K562 (cell line): ENCODE data around the gene ASAH2. TPM values are rescaled to one million over a fixed set of nuclear protein-coding genes. Genes with fewer than 3 reads are reported as not detected.
A peak's percentile ranks its signal among the peaks of the same experiment; 100 is the strongest.

Source experiments
- ATAC-seq: fragments of 200-7000 bp; cut with Tn5 transposase; 3 replicates; pipeline ENCODE4 v1.9.1; 2020; ENCODE audit warnings: moderate library complexity
- BruUV-seq: library from RNA; stranded (reverse); fragments of 400-500 nt; replicated peaks from 2 replicates; lab custom pipeline; 2021; lab: Mats Ljungman, UMichigan
- CTCF ChIA-PET: fragments of 300-600 bp; formaldehyde crosslinking; extraction: SDS; loops from one replicate; lab custom pipeline; 2021; ENCODE audit warnings: low intra/inter-chr PET ratio; lab: Yijun Ruan, JAX
- POLR2A ChIA-PET: fragments of 300-600, 350-650 bp; sonication (Branson Sonifier 250); formaldehyde crosslinking; extraction: SDS; loops from one replicate; lab custom pipeline; 2021; ENCODE audit warnings: antibody characterized with exemption, inconsistent platforms; lab: Yijun Ruan, JAX
- DNase-seq, 4 experiments: peaks; one replicate each; pipeline versions ENCODE4 v3.0.0 to v3.0.0-alpha.2; 2011 to 2018; ENCODE audit warnings: low spot score in 3 of 4, mixed read lengths in 3 of 4; ENCODE audit errors: extremely low read depth in 1 of 4
- FAIRE-seq: peaks from 2 replicates; lab custom pipeline; 2011; peaks lifted over from hg19 to GRCh38; lab: Jason Lieb, UNC
- H2AFZ ChIP-seq: 2 replicates; pipeline ENCODE4 v1.6.0; 2011; ENCODE audit warnings: low read depth, low read length, control low read depth, inconsistent platforms
- H3K27ac ChIP-seq: fragments of 200-600 bp; 3 replicates; pipeline ENCODE4 v1.8.0; 2011; ENCODE audit warnings: low read depth, mild to moderate bottlenecking, control low read depth, inconsistent platforms, low read length, moderate library complexity, mixed read lengths; ENCODE audit errors: extremely low read depth
- H3K27me3 ChIP-seq, 2 experiments: fragments of 300-600 bp in 1 of 2; 2 replicates in 1 of 2; 3 replicates in 1 of 2; pipeline versions ENCODE4 v1.6.0 to v1.8.0; 2011; ENCODE audit warnings: inconsistent platforms in 2 of 2, low read length in 2 of 2, mild to moderate bottlenecking in 1 of 2, mixed read lengths in 1 of 2, moderate library complexity in 1 of 2; ENCODE audit not compliant: control insufficient read depth in 2 of 2, insufficient read depth in 2 of 2
- H3K36me3 ChIP-seq: fragments of 300-600 bp; 3 replicates; pipeline ENCODE4 v1.8.0; 2011; ENCODE audit warnings: mild to moderate bottlenecking, low read length, inconsistent platforms; ENCODE audit not compliant: control insufficient read depth, insufficient read depth
- H3K4me1 ChIP-seq, 2 experiments: fragments of 200-600 bp in 1 of 2; replicated peaks in 1 of 2; 2 replicates in 1 of 2; 3 replicates in 1 of 2; pipeline versions ENCODE4 v1.5.1 to v1.8.0; 2011; ENCODE audit warnings: inconsistent platforms in 2 of 2, low read length in 2 of 2, mild to moderate bottlenecking in 1 of 2, mixed read lengths in 1 of 2, moderate library complexity in 1 of 2; ENCODE audit not compliant: control insufficient read depth in 2 of 2, insufficient read depth in 2 of 2
- H3K4me2 ChIP-seq: 2 replicates; pipeline ENCODE4 v1.6.1; 2011; ENCODE audit warnings: low read length, control low read depth, inconsistent platforms, mixed read lengths; ENCODE audit not compliant: insufficient read depth
- H3K4me3 ChIP-seq: fragments of 200-600 bp; sonication (generic), shearing (Covaris generic); 2 replicates; pipeline ENCODE4 v1.5.1; 2016; ENCODE audit warnings: control low read depth, inconsistent platforms
- H3K79me2 ChIP-seq: fragments of 200-600 bp; 3 replicates; pipeline ENCODE4 v1.8.0; 2011; ENCODE audit warnings: low read length, inconsistent platforms; ENCODE audit not compliant: control insufficient read depth, insufficient read depth
- H3K9ac ChIP-seq, 2 experiments: 2 replicates each; pipeline versions ENCODE4 v1.6.0 to v1.6.1; 2011; ENCODE audit warnings: low read depth in 2 of 2, low read length in 2 of 2, control low read depth in 1 of 2, inconsistent platforms in 1 of 2, mild to moderate bottlenecking in 1 of 2, mixed read lengths in 1 of 2; ENCODE audit not compliant: insufficient read depth in 1 of 2
- H3K9me1 ChIP-seq: one replicate; pipeline ENCODE4 v1.6.0; 2011; ENCODE audit warnings: inconsistent platforms, mild to moderate bottlenecking, low read length, moderate library complexity; ENCODE audit not compliant: control insufficient read depth, insufficient read depth
- H3K9me3 ChIP-seq: replicated peaks from 2 replicates; pipeline ENCODE4 v1.5.1; 2011; ENCODE audit warnings: low read depth, low read length, inconsistent platforms; ENCODE audit not compliant: control insufficient read depth, insufficient read depth
- H4K20me1 ChIP-seq: replicated peaks from 2 replicates; pipeline ENCODE4 v1.6.1; 2011; ENCODE audit warnings: low read length, inconsistent platforms, mixed read lengths; ENCODE audit not compliant: control insufficient read depth, insufficient read depth
- BACH1 ChIP-seq: fragments of 200-800 bp; sonication (Bioruptor generic); IDR thresholded peaks from 2 replicates; pipeline ENCODE4 v1.6.1; 2016; ENCODE audit warnings: missing genetic modification characterization, missing compliant biosample characterization
- ESRRA ChIP-seq: fragments of 450-650 bp; IDR thresholded peaks from 2 replicates; pipeline ENCODE4 v1.6.1; 2014; ENCODE audit warnings: low read depth, mild to moderate bottlenecking, moderate library complexity, borderline replicate concordance
- GTF3C2 ChIP-seq: IDR thresholded peaks from 3 replicates; pipeline ENCODE4 v1.6.1; 2011; ENCODE audit warnings: borderline replicate concordance, mild to moderate bottlenecking, moderate library complexity; ENCODE audit not compliant: insufficient read length; ENCODE audit errors: extremely low read depth
- MTF1 ChIP-seq: fragments of 250-450 bp; sonication (Bioruptor Pico); IDR thresholded peaks from 2 replicates; pipeline ENCODE4 v1.9.0; 2021; ENCODE audit warnings: moderate library complexity, mild to moderate bottlenecking, inconsistent platforms, borderline replicate concordance
- NKRF ChIP-seq: fragments of 450-650 bp; IDR thresholded peaks from 2 replicates; pipeline ENCODE4 v1.6.1; 2016; ENCODE audit warnings: borderline replicate concordance
- SPI1 ChIP-seq: IDR thresholded peaks from 2 replicates; pipeline ENCODE4 v1.6.1; 2011; ENCODE audit warnings: low read depth, low read length, control low read depth, borderline replicate concordance
- TBP ChIP-seq: optimal IDR thresholded peaks from 2 replicates; pipeline ENCODE3; 2011; ENCODE audit warnings: low read depth, low read length, improper control_type of control experiment
- TOE1 ChIP-seq, 2 experiments: fragments of 450-650 bp in 1 of 2; sonication (generic) in 1 of 2; formaldehyde crosslinking in 1 of 2; IDR thresholded peaks; 2 replicates each; pipeline versions ENCODE4 v1.7.1 to v1.8.0; 2016 to 2022; ENCODE audit warnings: borderline replicate concordance in 2 of 2, mild to moderate bottlenecking in 2 of 2, antibody characterized with exemption in 1 of 2, inconsistent platforms in 1 of 2, low read depth in 1 of 2, missing genetic modification reagents in 1 of 2, moderate library complexity in 1 of 2
- XRCC3 ChIP-seq: fragments of 450-650 bp; IDR thresholded peaks from 2 replicates; pipeline ENCODE4 v1.6.1; 2017; ENCODE audit warnings: mild to moderate bottlenecking, moderate library complexity
- ZKSCAN3 ChIP-seq: fragments of 250-450 bp; sonication (Bioruptor Pico); IDR thresholded peaks from 2 replicates; pipeline ENCODE4 v1.4.0; 2020
- ZNF655 ChIP-seq: fragments of 250-450 bp; sonication (Bioruptor Pico); IDR thresholded peaks from 2 replicates; pipeline ENCODE4 v1.5.0; 2021
- WGBS: fragments of 100-300 bp; shearing (Covaris generic); methylation state at CpG from one replicate; pipeline ENCODE4 v1.1.6; 2016; ENCODE audit warnings: low coverage, mixed read lengths; ENCODE audit not compliant: insufficient coverage; ENCODE audit errors: missing lambda C conversion rate; 5-methylcytosine and 5-hydroxymethylcytosine counted together
- in situ Hi-C: fragments of 300-500 bp; cut with MboI; formaldehyde crosslinking; loops from 4 replicates; pipeline ENCODE4 v1.15.0; 2018; ENCODE audit warnings: inconsistent platforms, mixed read lengths
- intact Hi-C: fragments of 100-400 bp; cut with micrococcal nuclease; formaldehyde crosslinking; loops from 2 replicates; pipeline ENCODE4 v1.14.2; 2022
- polyA plus RNA-seq, 8 experiments: library from polyadenylated mRNA; depleted of rRNA in 4 of 8; stranded (reverse) in 5 of 8; unstranded in 3 of 8; fragments of >200 nt; fragmentation: Nextera tagmentation in 2 of 8; fragmentation: Illumina TruSeq in 1 of 8; extraction: Ambion mirVana in 2 of 8; extraction: Trizol in 1 of 8; gene quantifications; 2 replicates each; pipeline versions ENCODE4 v1.2.1 to v1.2.3, GENCODE V29; 2011 to 2014; ENCODE audit warnings: inconsistent platforms in 1 of 8, missing spikeins in 1 of 8
- total RNA-seq, 7 experiments: library from RNA; depleted of rRNA in 6 of 7; stranded (reverse); fragments of >200 nt in 6 of 7; fragmentation: Illumina TruSeq in 2 of 7; extraction: Trizol in 2 of 7; gene quantifications; 2 replicates each; pipeline versions ENCODE4 v1.2.1 to v1.2.3, GENCODE V29; 2011 to 2021; ENCODE audit warnings: low replicate concordance in 1 of 7
- TF ChIP-seq, protein P1 (sequence below): sonication (generic); formaldehyde crosslinking; IDR thresholded peaks from 2 replicates; pipeline ENCODE4 v1.8.1; 2022; ENCODE audit warnings: missing genetic modification reagents

ASAH2 gene
- total and polyA plus RNA-seq, 9 of the 15 experiments (the other 6 are each of a cell fraction or from before 2014, with no cell fraction given), result 2.5 to 12.0 (median 8.5) TPM

DNA sequence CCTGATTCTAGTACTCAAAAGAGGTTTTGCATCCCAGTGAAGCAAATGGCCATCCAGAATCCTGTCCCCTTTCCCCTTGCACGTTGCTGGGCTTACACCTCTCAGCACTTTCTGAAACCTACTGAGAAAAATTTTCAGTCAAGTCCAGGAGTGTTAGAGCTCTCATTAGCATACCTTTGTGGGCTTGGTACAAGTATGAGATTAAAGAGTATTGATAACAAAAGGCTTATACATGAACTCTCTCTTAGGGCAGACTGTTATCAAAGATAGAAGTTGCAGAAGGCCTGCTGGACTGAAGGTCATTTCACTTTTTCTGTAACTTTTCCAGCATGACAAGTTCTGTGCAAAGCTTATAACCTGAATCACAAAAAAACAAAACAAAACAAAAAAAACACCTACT is at the start of gene ASAH2 (continued):
- no peak for TF ChIP-seq NKRF
- no peak for TF ChIP-seq TBP

DNA sequence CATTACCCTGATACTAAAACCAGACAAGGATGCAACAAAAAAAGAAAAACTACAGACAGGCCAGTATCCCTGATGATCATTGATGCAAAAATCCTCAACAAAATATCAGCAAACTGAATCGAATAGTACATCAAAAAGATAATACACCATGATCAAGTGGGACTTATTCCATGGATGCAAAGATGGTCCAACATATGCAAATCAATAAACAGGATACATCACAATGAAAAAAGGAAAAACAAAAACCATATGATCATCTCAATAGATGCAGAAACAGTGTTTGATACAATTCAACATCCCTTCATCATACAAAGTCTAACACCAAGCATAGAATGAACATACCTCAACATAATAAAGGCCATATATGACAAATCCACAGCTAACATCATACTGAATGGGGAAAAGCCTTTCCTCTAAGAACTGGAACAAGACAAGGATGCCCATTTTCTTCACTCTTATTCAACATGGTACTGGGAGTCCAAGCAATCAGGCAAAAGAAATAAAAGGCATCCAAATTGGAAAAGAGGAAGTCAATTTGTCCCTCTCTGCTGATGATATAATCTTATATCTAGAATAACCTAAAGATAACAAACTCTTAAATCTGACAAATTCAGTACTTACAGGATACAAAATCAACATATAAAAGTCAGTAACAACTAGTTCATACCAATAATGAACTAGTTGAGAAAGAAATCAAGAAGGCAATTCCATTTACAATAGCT is 48.8 kb upstream of the ASAH2 start:
- Histone ChIP-seq H2AFZ (no peak overlapping the region), H4K20me1 (no peaks in the 10 kb centered on the region), H3K27me3 (no peaks in the 10 kb centered on the region), H3K4me3 (no peak overlapping the region), H3K9ac (no peak overlapping the region), H3K79me2 (no peaks in the 10 kb centered on the region), H3K9me1 (no peaks in the 10 kb centered on the region), H3K36me3 (peaks cover 9% of the 10 kb centered on the region; the same call in 2 of the 3 replicates), H3K27ac (no peak overlapping the region), H3K4me2 (no peak overlapping the region), H3K9me3 (peaks cover 3% of the 10 kb centered on the region; the same call in 1 of the 2 replicates), H3K4me1 (peaks cover 3 to 5% of the 10 kb centered on the region in 2 experiments; a peak in 3 of 5 replicates)
- in situ Hi-C loops (no loop called here), intact Hi-C loops (no loop called here)
- no TSS peak for BruUV-seq
- no peak for ATAC-seq
- no peak for FAIRE-seq
- CTCF ChIA-PET, result no interaction called here
- WGBS, result 60% methylated on average over 1 of the region's 1 CpG
- POLR2A ChIA-PET, result no interaction called here
- DNase-seq, result no peak
- TF ChIP-seq, protein P1, sequence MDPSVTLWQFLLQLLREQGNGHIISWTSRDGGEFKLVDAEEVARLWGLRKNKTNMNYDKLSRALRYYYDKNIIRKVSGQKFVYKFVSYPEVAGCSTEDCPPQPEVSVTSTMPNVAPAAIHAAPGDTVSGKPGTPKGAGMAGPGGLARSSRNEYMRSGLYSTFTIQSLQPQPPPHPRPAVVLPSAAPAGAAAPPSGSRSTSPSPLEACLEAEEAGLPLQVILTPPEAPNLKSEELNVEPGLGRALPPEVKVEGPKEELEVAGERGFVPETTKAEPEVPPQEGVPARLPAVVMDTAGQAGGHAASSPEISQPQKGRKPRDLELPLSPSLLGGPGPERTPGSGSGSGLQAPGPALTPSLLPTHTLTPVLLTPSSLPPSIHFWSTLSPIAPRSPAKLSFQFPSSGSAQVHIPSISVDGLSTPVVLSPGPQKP (CRISPR knock-in tag), result no peak
- no peak for TF ChIP-seq GTF3C2
- TF ChIP-seq ZKSCAN3 (CRISPR knock-in tag), result no peak
- TF ChIP-seq MTF1 (CRISPR knock-in tag), result no peak
- TF ChIP-seq XRCC3, result no peak
- TF ChIP-seq ESRRA, result no peak
- TF ChIP-seq TOE1 (IDR thresholded peaks at IDR 0.05; ENCODE audit: borderline replicate concordance), result no peak
- no peak for TF ChIP-seq TOE1 (CRISPR knock-in tag; IDR thresholded peaks at IDR 0.05; ENCODE audit: borderline replicate concordance, low read depth)
- peak; percentile 90 for TF ChIP-seq SPI1
- no peak for TF ChIP-seq BACH1 (tag)
- no peak for TF ChIP-seq ZNF655 (CRISPR knock-in tag)
